ENCODE measurements around the gene CDH13.

Gene CDH13

GRCh38 chr16:83744441-83744981 lies 1117.7 kb downstream of the CDH13 start:
- no CpG with 5 or more reads among the region's 12 CpGs for WGBS (ENCODE audit: insufficient coverage, insufficient read length)
- no peaks in the 10 kb centered on the region for H3K27me3 ChIP-seq (ENCODE audit: control insufficient read depth, insufficient read depth, low read length)
- H3K4me1 ChIP-seq (ENCODE audit: control insufficient read depth, insufficient read depth, low read length), result no peaks in the 10 kb centered on the region
- H3K27ac ChIP-seq (ENCODE audit: low read length), result no peak overlapping the region
- DNase-seq (ENCODE audit: low read depth, low spot score), result no peak
- no peaks in the 10 kb centered on the region for H3K36me3 ChIP-seq (ENCODE audit: control insufficient read depth, insufficient read depth, low read length)
- H3K9me3 ChIP-seq (ENCODE audit: control insufficient read depth, insufficient read depth, low read length), result no peaks in the 10 kb centered on the region
- H3K4me3 ChIP-seq (ENCODE audit: low read length), result no peak overlapping the region

- Histone ChIP-seq H3K9me3 (ENCODE audit: control insufficient read depth, insufficient read depth, low read length) (no peaks in the 10 kb centered on the region), H3K36me3 (ENCODE audit: control insufficient read depth, insufficient read depth, low read length) (no peaks in the 10 kb centered on the region), H3K4me1 (ENCODE audit: control insufficient read depth, insufficient read depth, low read length) (no peaks in the 10 kb centered on the region), H3K4me3 (ENCODE audit: low read length) (no peak overlapping the region), H3K27me3 (ENCODE audit: control insufficient read depth, insufficient read depth, low read length) (no peaks in the 10 kb centered on the region), H3K27ac (ENCODE audit: low read length) (no peak overlapping the region)
- DNase-seq (ENCODE audit: low read depth, low spot score), result no peak
Measured at GRCh38 chr16:83746611-83747010, 1119.8 kb downstream of the CDH13 start.

DNA sequence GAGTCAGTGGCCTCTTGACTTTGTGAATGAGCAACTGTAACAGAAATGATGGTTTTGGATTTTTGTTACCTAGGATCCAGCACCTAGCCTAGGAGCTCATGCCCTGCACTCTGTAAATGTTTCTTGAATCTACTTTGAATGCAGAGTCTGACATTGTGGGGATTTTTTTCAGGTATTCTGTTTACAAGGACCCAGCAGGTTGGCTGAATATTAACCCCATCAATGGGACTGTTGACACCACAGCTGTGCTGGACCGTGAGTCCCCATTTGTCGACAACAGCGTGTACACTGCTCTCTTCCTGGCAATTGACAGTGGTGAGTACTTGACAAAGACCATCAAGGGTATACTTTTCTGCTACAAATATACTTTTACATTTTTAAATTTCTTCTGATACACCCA lies 1121.2 kb downstream of the CDH13 start:
- no peak overlapping the region for H3K27ac ChIP-seq (ENCODE audit: low read length)
- H3K36me3 ChIP-seq (ENCODE audit: control insufficient read depth, insufficient read depth, low read length), result no peaks in the 10 kb centered on the region
- H3K4me1 ChIP-seq (ENCODE audit: control insufficient read depth, insufficient read depth, low read length), result no peaks in the 10 kb centered on the region
- H3K9me3 ChIP-seq (ENCODE audit: control insufficient read depth, insufficient read depth, low read length), result no peaks in the 10 kb centered on the region
- no peaks in the 10 kb centered on the region for H3K27me3 ChIP-seq (ENCODE audit: control insufficient read depth, insufficient read depth, low read length)
- no CpG with 5 or more reads among the region's 3 CpGs for WGBS (ENCODE audit: insufficient coverage, insufficient read length)
- DNase-seq (ENCODE audit: low read depth, low spot score), result no peak
- no peak overlapping the region for H3K4me3 ChIP-seq (ENCODE audit: low read length)

DNA sequence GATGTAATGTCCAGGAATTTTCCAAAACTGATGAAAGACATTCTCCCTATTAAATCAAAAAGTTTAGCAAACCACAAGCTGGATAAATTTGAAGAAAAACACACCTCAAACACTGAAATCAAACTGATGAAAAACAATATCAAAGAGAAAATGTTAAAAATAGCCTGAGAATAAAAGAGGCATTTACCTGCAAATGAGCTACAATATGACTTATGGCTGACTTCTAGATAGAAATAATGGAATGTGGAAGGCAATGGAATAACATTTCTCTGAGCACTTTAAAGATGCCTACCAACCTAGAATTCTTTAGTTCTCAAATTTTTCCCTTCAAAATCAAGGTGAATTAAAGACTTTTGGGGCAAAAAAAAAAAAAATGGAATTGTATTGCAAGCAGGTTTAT lies 1128.6 kb downstream of the CDH13 start:
- Histone ChIP-seq H3K4me1 (ENCODE audit: control insufficient read depth, insufficient read depth, low read length) (no peaks in the 10 kb centered on the region), H3K27me3 (ENCODE audit: control insufficient read depth, insufficient read depth, low read length) (no peaks in the 10 kb centered on the region), H3K36me3 (ENCODE audit: control insufficient read depth, insufficient read depth, low read length) (no peaks in the 10 kb centered on the region), H3K27ac (ENCODE audit: low read length) (no peak overlapping the region), H3K4me3 (ENCODE audit: low read length) (no peak overlapping the region), H3K9me3 (ENCODE audit: control insufficient read depth, insufficient read depth, low read length) (no peaks in the 10 kb centered on the region)
- no peak for DNase-seq (ENCODE audit: low read depth, low spot score)

DNA sequence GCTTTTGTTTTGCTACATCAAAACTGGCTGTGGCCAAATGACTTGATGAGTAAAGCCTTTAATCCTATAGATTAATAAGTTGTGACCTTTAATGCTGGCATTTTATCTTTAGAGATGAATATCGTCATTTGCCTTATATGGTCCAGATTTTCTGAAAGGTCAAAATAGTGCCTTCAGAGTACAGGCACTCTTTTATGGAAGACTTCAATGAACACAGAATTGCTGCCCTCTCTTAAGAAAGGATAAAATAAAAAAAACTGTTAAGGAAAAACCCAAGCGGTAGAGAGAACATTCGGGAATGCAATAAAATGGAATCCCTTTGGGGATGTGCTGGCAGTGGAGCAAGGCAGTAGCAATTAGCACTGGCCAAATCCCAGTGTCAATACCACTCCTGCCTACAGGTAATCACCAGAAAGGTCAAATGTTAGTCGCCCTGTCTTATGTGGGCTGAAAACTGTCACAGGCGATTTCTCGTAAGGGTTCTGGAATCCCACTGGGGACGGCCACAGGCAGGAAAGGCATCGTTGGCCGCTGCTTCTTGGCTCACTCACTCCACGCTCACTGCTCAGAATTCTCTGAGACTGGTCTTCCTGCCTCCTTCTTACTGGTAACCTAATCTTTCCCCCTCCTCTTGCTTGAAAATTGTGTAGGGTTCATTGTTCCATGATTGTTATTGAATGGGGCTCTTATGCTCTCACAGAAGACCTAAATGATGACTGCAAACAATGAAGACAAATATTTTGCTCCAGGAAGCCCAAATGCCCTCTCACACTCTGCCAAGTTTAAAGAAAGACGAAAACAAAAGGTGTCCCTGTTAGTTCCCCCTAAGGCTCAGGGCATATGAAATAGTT lies 1135.6 kb downstream of the CDH13 start:
- no peak for DNase-seq (ENCODE audit: low read depth, low spot score)

DNA sequence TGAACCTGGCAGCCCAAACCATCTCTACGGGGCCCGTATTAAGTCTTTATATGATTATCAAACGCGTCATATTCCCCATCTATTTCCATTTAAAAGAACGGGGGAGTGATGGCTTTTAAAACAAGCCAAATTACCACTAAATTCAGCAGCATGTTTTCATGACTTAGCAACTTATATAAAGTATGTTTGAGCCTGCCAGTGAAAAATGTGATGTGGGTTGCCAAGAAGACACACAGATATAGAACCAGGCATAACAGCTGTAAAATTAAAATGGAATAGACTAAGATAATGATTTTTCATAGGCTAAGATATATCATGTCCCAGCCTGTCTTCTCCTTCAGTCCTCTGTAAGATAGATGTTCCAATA lies 1136.2 kb downstream of the CDH13 start:
- no peak for DNase-seq (ENCODE audit: low read depth, low spot score)
- WGBS (ENCODE audit: insufficient coverage, insufficient read length), result no CpG with 5 or more reads among the region's 5 CpGs
- Histone ChIP-seq H3K9me3 (ENCODE audit: control insufficient read depth, insufficient read depth, low read length) (no peaks in the 10 kb centered on the region), H3K4me3 (ENCODE audit: low read length) (no peak overlapping the region), H3K27ac (ENCODE audit: low read length) (no peak overlapping the region), H3K27me3 (ENCODE audit: control insufficient read depth, insufficient read depth, low read length) (no peaks in the 10 kb centered on the region), H3K36me3 (ENCODE audit: control insufficient read depth, insufficient read depth, low read length) (no peaks in the 10 kb centered on the region), H3K4me1 (ENCODE audit: control insufficient read depth, insufficient read depth, low read length) (peaks cover 1% of the 10 kb centered on the region; the same call in 1 of the 2 replicates)

More for the DNA sequence above, 1135.6 kb downstream of the CDH13 start:
- no peak overlapping the region for H3K27ac ChIP-seq (ENCODE audit: low read length)
- H3K9me3 ChIP-seq (ENCODE audit: control insufficient read depth, insufficient read depth, low read length), result no peaks in the 10 kb centered on the region
- H3K36me3 ChIP-seq (ENCODE audit: control insufficient read depth, insufficient read depth, low read length), result no peaks in the 10 kb centered on the region
- no CpG with 5 or more reads among the region's 11 CpGs for WGBS (ENCODE audit: insufficient coverage, insufficient read length)
- peaks cover 1% of the 10 kb centered on the region; the same call in 1 of the 2 replicates for H3K4me1 ChIP-seq (ENCODE audit: control insufficient read depth, insufficient read depth, low read length)
- no peak overlapping the region for H3K4me3 ChIP-seq (ENCODE audit: low read length)
- H3K27me3 ChIP-seq (ENCODE audit: control insufficient read depth, insufficient read depth, low read length), result no peaks in the 10 kb centered on the region

GRCh38 chr16:83768986-83769385 lies 1142.2 kb downstream of the CDH13 start:
- no peak overlapping the region for H3K27ac ChIP-seq (ENCODE audit: low read length)
- no peaks in the 10 kb centered on the region for H3K9me3 ChIP-seq (ENCODE audit: control insufficient read depth, insufficient read depth, low read length)
- no peak for DNase-seq (ENCODE audit: low read depth, low spot score)
- peaks cover 4% of the 10 kb centered on the region; the same call in 1 of the 2 replicates for H3K4me1 ChIP-seq (ENCODE audit: control insufficient read depth, insufficient read depth, low read length)
- no peaks in the 10 kb centered on the region for H3K36me3 ChIP-seq (ENCODE audit: control insufficient read depth, insufficient read depth, low read length)
- H3K27me3 ChIP-seq (ENCODE audit: control insufficient read depth, insufficient read depth, low read length), result no peaks in the 10 kb centered on the region
- WGBS (ENCODE audit: insufficient coverage, insufficient read length), result no CpG with 5 or more reads among the region's 2 CpGs
- no peak overlapping the region for H3K4me3 ChIP-seq (ENCODE audit: low read length)

- Histone ChIP-seq H3K27me3 (ENCODE audit: control insufficient read depth, insufficient read depth, low read length) (no peaks in the 10 kb centered on the region), H3K36me3 (ENCODE audit: control insufficient read depth, insufficient read depth, low read length) (no peaks in the 10 kb centered on the region), H3K9me3 (ENCODE audit: control insufficient read depth, insufficient read depth, low read length) (no peaks in the 10 kb centered on the region), H3K27ac (ENCODE audit: low read length) (no peak overlapping the region), H3K4me3 (ENCODE audit: low read length) (no peak overlapping the region), H3K4me1 (ENCODE audit: control insufficient read depth, insufficient read depth, low read length) (peaks cover 4% of the 10 kb centered on the region; the same call in 1 of the 2 replicates)
- DNase-seq (ENCODE audit: low read depth, low spot score), result peak; percentile 41
- WGBS (ENCODE audit: insufficient coverage, insufficient read length), result no CpG with 5 or more reads among the region's 5 CpGs
Measured at GRCh38 chr16:83769397-83770008, 1142.7 kb downstream of the CDH13 start.

DNA sequence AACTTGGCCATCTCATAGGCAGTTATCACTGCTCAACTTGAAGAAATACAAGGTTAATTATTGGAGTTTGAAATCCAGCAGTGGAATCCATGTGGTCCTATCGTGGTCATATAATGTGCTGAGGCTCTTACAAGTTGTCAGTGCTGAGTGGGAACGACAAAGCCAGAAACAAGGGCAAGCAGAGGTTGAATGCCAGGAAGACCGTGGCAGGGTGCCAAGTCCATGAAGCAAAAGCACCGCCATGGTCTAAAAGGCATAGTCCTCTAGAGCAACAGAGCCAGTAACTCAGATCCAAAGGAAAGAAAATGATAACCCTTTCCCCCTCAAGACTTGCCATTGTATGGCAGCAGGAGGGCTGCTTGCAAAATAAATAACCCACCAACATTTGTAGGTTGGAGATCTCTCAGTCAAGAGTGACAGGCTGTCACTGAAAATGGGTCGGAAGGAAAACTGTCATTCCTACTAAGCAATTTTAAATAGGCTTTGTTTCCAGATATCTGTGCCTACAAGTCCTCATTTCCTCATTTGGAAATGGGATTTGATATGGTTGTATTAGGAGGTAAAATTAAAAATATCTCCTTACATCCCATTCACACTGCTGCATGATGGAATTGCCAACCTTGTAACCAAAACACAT lies 1144.7 kb downstream of the CDH13 start:
- H3K9me3 ChIP-seq (ENCODE audit: control insufficient read depth, insufficient read depth, low read length), result no peaks in the 10 kb centered on the region
- WGBS (ENCODE audit: insufficient coverage, insufficient read length), result no CpG with 5 or more reads among the region's 5 CpGs
- H3K4me1 ChIP-seq (ENCODE audit: control insufficient read depth, insufficient read depth, low read length), result peaks cover 4% of the 10 kb centered on the region; the same call in 1 of the 2 replicates
- no peaks in the 10 kb centered on the region for H3K36me3 ChIP-seq (ENCODE audit: control insufficient read depth, insufficient read depth, low read length)
- H3K27me3 ChIP-seq (ENCODE audit: control insufficient read depth, insufficient read depth, low read length), result no peaks in the 10 kb centered on the region
- no peak overlapping the region for H3K27ac ChIP-seq (ENCODE audit: low read length)
- DNase-seq (ENCODE audit: low read depth, low spot score), result no peak
- no peak overlapping the region for H3K4me3 ChIP-seq (ENCODE audit: low read length)

- H3K36me3 ChIP-seq (ENCODE audit: control insufficient read depth, insufficient read depth, low read length), result no peaks in the 10 kb centered on the region
- no peak for DNase-seq (ENCODE audit: low read depth, low spot score)
- peaks cover 3% of the 10 kb centered on the region; the same call in 1 of the 2 replicates for H3K4me1 ChIP-seq (ENCODE audit: control insufficient read depth, insufficient read depth, low read length)
- no peaks in the 10 kb centered on the region for H3K9me3 ChIP-seq (ENCODE audit: control insufficient read depth, insufficient read depth, low read length)
- H3K27ac ChIP-seq (ENCODE audit: low read length), result no peak overlapping the region
- no CpG with 5 or more reads among the region's 1 CpG for WGBS (ENCODE audit: insufficient coverage, insufficient read length)
- H3K4me3 ChIP-seq (ENCODE audit: low read length), result no peak overlapping the region
- no peaks in the 10 kb centered on the region for H3K27me3 ChIP-seq (ENCODE audit: control insufficient read depth, insufficient read depth, low read length)
Measured at GRCh38 chr16:83772806-83773205, 1146.0 kb downstream of the CDH13 start.
